NCI-H187 treated with DMSO at 0.1 percent for 48 hours (cell line): ENCODE measurements around the gene ZNF277.
A peak's percentile ranks its signal among the peaks of the same experiment; 100 is the strongest.

Source experiments
- DNase-seq: peaks from one replicate; lab custom pipeline; 2025; lab: John Stamatoyannopoulos, UW

ZNF277 gene

DNA sequence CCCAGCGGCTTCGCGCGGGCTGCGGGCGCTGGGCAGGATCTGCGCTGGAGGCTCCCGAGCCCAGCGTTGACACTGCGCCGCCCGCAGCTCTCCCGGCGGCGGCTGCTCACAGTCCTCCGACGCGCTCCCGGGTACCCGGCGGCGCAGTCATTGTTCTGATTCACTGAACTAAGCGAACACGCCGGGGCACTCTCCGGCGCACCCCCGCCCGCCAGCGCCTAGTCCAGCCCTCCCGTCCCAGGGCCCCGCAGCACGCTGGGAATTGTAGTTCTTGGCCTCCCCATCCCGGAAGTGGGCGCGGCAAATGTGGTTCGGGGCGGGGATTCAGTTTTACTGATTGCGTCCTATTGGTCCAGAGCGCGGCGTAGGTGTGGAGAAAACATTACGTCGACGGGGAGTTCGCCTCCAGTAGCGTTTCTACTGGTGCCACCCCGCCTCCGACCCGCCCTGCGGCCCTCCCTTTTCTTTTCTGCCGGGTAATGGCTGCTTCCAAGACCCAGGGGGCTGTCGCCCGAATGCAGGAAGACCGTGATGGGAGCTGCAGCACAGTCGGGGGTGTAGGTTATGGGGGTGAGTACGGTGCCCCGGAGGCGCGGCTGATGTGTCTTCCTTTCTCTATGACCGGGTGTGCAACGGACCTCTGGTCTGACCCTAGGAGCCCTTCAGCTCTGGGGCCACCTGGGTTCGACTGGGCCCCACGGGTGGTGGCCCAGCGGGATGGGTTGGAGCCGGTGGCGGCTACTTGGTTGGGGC, at the start of gene ZNF277, which contains the start of gene DOCK4:
TSS of gene ZNF277 (plus strand) at position 458 of the 753 bp plus-strand sequence. CDS start at position 480, 22 bp downstream.
TSS of gene DOCK4 (minus strand) at position 162 of the 753 bp plus-strand sequence. CDS start 261 bp downstream, outside the sequence.
- peak; percentile 98 for DNase-seq

DNA sequence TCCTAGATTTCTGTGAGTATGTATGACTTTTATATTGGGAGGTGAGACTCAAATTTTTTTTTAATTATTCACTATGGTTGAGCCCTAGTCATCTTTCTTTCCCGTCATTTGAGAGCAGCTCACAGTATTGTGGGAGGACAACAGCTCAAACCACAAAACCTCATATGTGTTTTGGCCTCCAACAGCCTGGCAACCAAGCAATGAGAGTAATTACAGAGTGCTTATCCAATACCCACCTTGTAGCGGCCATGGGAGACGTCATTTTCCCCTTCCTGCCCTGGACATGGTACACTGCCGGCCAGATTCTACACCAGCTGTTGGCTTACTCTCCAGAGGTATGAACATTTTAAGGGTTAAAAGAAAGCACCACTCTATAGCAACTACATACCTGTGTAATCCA, 49.4 kb upstream of the ZNF277 start:
- no peak for DNase-seq

GRCh38 chr7:112159351-112159750, 47.1 kb upstream of the ZNF277 start:
- DNase-seq, result no peak

DNA sequence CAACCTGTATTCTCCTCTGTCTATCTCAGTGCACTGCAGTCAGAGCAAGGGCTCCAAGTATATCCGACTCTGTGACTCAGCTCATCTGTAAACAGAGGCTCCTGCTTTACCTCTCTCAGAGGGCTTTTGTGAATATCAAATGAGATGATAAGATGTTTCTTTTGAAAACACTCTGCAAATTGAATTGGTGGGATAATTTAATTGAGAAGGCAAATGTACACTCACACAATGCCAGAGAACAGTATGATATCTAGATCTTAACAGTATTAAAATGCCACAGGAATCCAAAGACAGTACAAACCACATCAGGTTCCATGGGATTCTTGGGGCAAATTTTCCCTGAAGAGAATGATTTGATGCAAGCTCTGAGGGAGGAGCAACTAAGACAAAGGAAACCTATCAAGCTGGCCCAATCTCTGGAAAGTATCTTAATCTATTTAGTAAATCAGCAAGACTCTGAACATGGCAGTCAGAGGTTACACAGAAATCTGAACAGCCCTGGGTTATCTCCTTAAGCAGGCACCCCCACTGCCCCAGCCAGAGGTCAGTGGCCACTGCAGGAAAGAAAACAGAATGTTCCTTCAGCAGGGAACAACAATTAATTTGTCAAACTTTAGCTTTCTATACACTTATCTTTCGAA, 46.2 kb upstream of the ZNF277 start:
- DNase-seq, result no peak

DNA sequence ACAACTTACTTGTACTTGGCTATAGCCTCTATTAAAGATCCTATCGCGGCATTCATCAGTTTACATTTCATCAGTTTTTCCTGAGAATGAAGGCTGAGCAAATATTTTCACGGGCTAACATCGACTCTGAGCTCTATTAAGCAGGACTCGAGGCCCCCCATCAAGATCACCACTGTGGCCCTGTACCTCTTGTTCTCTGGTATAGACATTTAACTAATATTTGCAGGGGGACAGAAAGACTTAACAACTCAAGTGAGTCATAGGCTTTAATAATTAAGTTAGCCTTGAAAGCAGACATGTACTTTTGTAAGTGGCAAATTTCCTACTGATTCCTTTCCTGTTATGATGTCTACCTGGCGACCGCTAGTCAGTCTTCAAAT, 45.7 kb upstream of the ZNF277 start:
- no peak for DNase-seq

GRCh38 chr7:112161253-112162141, 45.0 kb upstream of the ZNF277 start:
- no peak for DNase-seq

DNA sequence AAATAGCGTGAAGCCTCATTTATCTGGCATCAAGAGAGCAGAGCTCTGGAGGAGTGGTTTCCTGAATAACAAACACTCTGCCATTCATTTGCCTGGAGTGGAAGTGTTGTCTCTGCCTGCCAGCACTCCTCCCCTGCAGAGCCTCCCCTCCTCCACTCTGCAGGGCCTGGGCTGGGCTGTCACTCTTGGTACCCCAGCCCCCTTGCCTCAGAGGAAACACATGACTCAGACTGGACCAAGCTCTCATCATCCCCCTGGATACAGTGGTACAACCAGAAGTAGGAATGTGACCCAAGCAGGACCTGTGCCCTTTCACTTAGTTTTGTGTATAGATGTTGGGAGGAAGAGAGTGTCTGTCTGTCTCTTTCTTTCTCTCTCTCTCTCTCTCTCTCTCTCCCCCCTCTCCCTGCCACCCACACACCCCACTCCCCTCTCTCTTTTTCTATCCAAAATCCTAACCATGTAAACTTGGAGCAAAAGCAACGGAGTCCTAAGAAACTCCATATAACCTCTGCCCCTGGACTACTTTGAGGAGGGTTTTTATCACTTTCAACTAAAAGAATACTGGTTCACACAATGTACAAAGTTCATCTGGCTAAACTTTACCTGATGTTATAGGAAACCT, 44.2 kb upstream of the ZNF277 start:
- DNase-seq, result peak; percentile 34

- DNase-seq, result peak; percentile 38
Observed at GRCh38 chr7:112162784-112163506, 43.5 kb upstream of the ZNF277 start.

DNA sequence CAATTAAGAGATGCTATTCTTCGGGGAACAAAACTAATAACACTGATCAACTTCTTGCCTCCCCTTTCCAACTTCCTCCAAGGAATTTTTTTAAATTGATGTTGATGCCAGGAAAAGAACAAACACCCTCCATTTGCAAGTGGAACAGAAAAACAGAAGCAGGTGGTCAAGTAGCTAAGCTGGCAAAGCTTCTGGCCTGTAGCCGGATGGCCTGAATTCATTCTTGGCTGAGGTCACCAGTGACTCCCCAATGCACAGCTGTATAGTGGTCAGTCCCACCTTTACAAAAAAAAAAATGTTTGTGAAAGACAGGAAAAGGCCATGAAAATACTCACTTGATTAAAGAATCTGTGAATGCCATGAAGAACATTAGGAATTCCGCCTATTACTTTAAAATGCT, 39.3 kb upstream of the ZNF277 start:
- DNase-seq, result no peak

DNA sequence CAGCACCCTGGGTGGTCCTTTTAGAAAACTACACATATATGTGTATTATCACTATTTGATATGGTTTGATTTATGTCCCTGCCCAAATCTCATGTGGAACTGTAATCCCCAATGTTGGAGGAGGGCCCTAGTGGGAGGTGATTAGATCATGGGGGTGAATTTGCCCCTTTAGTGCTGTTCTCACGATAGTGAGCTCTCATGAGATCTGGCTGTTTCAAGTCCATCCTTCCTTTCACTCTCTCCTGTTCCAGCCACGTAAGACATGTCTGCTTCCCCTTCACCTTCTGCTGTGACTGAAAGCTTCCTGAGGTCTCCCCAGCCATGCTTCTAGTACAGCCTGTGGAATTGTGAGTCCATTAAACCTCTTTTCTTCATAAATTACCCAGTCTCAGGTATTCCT, 37.6 kb upstream of the ZNF277 start:
- DNase-seq, result no peak

DNA sequence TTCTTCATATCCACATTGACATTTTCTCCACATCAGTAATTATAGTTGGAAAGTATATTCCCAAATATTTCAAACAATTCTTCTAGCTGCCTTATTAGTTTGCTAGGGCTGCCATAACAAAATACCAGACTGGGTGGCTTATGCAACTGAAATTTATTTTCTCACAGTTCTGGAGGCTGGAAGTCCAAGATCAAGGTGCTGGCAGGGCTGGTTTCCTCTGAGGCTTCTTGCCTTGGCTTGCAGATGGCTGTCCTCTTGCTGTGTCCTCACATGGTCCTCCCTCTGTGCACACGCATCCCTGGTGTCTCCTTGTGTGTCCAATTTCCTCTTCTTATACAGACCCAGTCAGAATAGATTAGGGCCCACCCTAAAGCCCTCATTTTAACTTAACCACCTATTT, 34.8 kb upstream of the ZNF277 start:
- DNase-seq, result no peak

GRCh38 chr7:112172870-112173567, 33.5 kb upstream of the ZNF277 start:
- DNase-seq, result no peak

DNA sequence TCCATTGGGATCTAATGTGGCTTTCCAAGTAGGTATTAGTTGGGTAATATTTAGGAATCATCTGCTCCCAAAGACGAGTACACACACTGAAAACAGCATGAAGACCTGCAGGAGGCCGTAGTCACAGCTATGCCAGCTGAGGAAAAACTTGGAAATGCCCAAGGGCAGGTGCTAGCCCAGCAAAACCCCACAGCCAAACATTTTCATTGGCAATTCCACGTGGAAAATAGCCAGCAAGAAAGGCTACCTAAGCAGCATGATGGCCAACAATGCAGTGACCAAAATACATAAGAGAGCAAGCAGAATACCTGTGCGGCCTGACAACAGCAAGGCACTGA, 33.0 kb upstream of the ZNF277 start:
- DNase-seq, result no peak

DNA sequence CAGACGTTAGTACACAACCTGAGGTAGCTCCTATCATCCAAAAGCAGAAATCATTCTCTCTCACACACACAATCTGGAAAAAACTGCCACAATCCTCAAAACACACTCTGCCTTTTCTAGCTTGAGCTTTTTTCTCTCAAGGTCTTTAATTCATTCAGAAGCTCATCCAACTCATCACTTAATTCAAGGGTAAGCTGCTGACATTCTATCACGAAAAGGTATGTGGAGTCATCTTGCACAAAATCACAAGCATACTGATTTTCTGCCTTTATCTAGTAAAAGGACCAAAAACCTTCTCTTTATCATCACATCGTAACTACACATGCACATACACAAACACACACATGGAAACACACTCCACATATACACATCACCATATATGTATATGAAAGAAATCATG, 32.3 kb upstream of the ZNF277 start:
- no peak for DNase-seq

GRCh38 chr7:112176241-112176640, 30.3 kb upstream of the ZNF277 start:
- no peak for DNase-seq

- DNase-seq, result no peak
Observed at GRCh38 chr7:112176693-112177415, 29.6 kb upstream of the ZNF277 start.

GRCh38 chr7:112180223-112180622, 26.3 kb upstream of the ZNF277 start:
- no peak for DNase-seq

- DNase-seq, result no peak
Observed at GRCh38 chr7:112182749-112183148, 23.7 kb upstream of the ZNF277 start.

- DNase-seq, result no peak
Observed at GRCh38 chr7:112183266-112183665, 23.2 kb upstream of the ZNF277 start.

DNA sequence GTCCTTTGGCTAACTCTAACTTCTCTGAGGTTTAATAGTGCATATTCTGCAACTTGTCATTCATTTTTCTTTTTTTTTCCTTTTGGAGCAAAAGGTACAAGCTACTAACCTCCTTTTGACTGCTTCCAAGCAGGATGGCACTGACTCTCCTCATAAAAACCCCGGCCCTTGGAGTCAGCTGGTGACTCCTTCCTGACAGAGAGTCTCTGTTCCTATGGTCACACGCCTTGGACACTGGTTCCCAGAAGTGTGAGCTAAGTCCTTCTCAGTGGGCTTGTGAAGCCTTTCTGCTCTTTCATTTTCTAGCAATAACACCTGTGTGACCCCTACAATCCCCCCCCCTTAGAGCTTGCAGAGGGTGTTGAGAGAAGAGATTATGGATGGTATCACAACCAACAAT, 22.0 kb upstream of the ZNF277 start:
- no peak for DNase-seq
